HepG2 (cell line): ENCODE data around the gene CCDC33. TPM values are rescaled to one million over a fixed set of nuclear protein-coding genes. Genes with fewer than 3 reads are reported as not detected.

Source experiments
- ATAC-seq: fragments of 200-7000 bp; cut with Tn5 transposase; 3 replicates; pipeline ENCODE4 v1.9.1; 2020; ENCODE audit warnings: mild to moderate bottlenecking, moderate library complexity
- BruUV-seq: library from RNA; stranded (reverse); fragments of 400-500 nt; replicated peaks from 2 replicates; lab custom pipeline; 2021; lab: Mats Ljungman, UMichigan
- CTCF ChIA-PET: fragments of 300-600 bp; formaldehyde crosslinking; extraction: SDS; loops from one replicate; lab custom pipeline; 2021; ENCODE audit warnings: low total read pairs, inconsistent platforms, low intra/inter-chr PET ratio; lab: Yijun Ruan, JAX
- POLR2A ChIA-PET: fragments of 350-600 bp; sonication (Branson Sonifier 250); formaldehyde crosslinking; loops from one replicate; lab custom pipeline; 2020; ENCODE audit warnings: antibody characterized with exemption, inconsistent platforms; lab: Yijun Ruan, JAX
- DNase-seq: peaks from one replicate; pipeline ENCODE4 v3.0.0-alpha.2; 2015; ENCODE audit warnings: low spot score
- FAIRE-seq: peaks from 3 replicates; lab custom pipeline; 2011; peaks lifted over from hg19 to GRCh38; lab: Jason Lieb, UNC
- H2AFZ ChIP-seq: one replicate; pipeline ENCODE4 v1.6.1; 2011; ENCODE audit warnings: low read length, inconsistent platforms
- H3K27ac ChIP-seq: fragments of 300-600 bp; 3 replicates; pipeline ENCODE4 v1.8.0; 2011; ENCODE audit warnings: mixed run types, mild to moderate bottlenecking, mixed read lengths, low read length, inconsistent platforms; ENCODE audit not compliant: insufficient read depth; ENCODE audit errors: extremely low read length
- H3K27me3 ChIP-seq, 2 experiments: fragments of 200-600 bp in 1 of 2; 2 replicates in 1 of 2; 3 replicates in 1 of 2; pipeline versions ENCODE4 v1.6.0 to v1.8.0; 2011; ENCODE audit warnings: low read length in 2 of 2, mild to moderate bottlenecking in 2 of 2, moderate library complexity in 2 of 2, inconsistent platforms in 1 of 2; ENCODE audit not compliant: insufficient read depth in 2 of 2, control insufficient read depth in 1 of 2
- H3K36me3 ChIP-seq, 2 experiments: fragments of 200-600 bp in 1 of 2; replicated peaks in 1 of 2; 2 replicates in 1 of 2; 3 replicates in 1 of 2; pipeline versions ENCODE4 v1.5.1 to v1.8.0; 2011; ENCODE audit warnings: low read length in 2 of 2, inconsistent platforms in 1 of 2; ENCODE audit not compliant: insufficient read depth in 2 of 2, control insufficient read depth in 1 of 2
- H3K4me1 ChIP-seq: 2 replicates; pipeline ENCODE4 v1.5.1; 2012; ENCODE audit warnings: low read length, inconsistent platforms; ENCODE audit not compliant: insufficient read depth
- H3K4me2 ChIP-seq: 2 replicates; pipeline ENCODE4 v1.6.0; 2011; ENCODE audit warnings: low read depth, low read length, inconsistent platforms
- H3K4me3 ChIP-seq, 3 experiments: fragments of 200-600 bp in 1 of 3; sonication (generic), shearing (Covaris generic) in 1 of 3; replicated peaks in 1 of 3; 2 replicates each; pipeline ENCODE4 v1.5.1; 2011 to 2016; ENCODE audit warnings: low read length in 3 of 3, inconsistent platforms in 2 of 3, low read depth in 2 of 3, mild to moderate bottlenecking in 2 of 3, control low read depth in 1 of 3, mixed read lengths in 1 of 3; ENCODE audit not compliant: insufficient read depth in 1 of 3
- H3K79me2 ChIP-seq: one replicate; pipeline ENCODE4 v1.6.1; 2011; ENCODE audit warnings: low read length, inconsistent platforms; ENCODE audit not compliant: insufficient read depth
- H3K9ac ChIP-seq: 2 replicates; pipeline ENCODE4 v1.6.0; 2011; ENCODE audit warnings: mild to moderate bottlenecking, low read depth, low read length, inconsistent platforms; ENCODE audit not compliant: insufficient read depth
- H3K9me3 ChIP-seq: 2 replicates; pipeline ENCODE4 v1.5.1; 2012; ENCODE audit warnings: mild to moderate bottlenecking, low read length
- H4K20me1 ChIP-seq: 2 replicates; pipeline ENCODE4 v1.6.0; 2011; ENCODE audit warnings: inconsistent platforms, mild to moderate bottlenecking, low read length, moderate library complexity; ENCODE audit not compliant: insufficient read depth
- CEBPB ChIP-seq: IDR thresholded peaks from 2 replicates; pipeline ENCODE4 v1.6.1; 2011; ENCODE audit warnings: low read depth, low read length, improper control_type of control experiment, borderline replicate concordance
- CREM ChIP-seq, 2 experiments: sonication (generic) in 1 of 2; formaldehyde crosslinking in 1 of 2; IDR thresholded peaks; 2 replicates each; pipeline versions ENCODE4 v1.4.0 to v1.6.1; 2016 to 2020; ENCODE audit warnings: antibody characterized with exemption in 1 of 2, mild to moderate bottlenecking in 1 of 2, missing genetic modification reagents in 1 of 2
- GZF1 ChIP-seq: sonication (generic); formaldehyde crosslinking; IDR thresholded peaks from 2 replicates; pipeline ENCODE4 v1.5.1; 2020; ENCODE audit warnings: mild to moderate bottlenecking, missing genetic modification reagents
- MLLT10 ChIP-seq: sonication (generic); formaldehyde crosslinking; IDR thresholded peaks from 2 replicates; pipeline ENCODE4 v1.4.0; 2020; ENCODE audit warnings: missing genetic modification reagents
- WGBS: methylation state at CpG from one replicate; pipeline ENCODE4 v1.1.6; 2017; ENCODE audit warnings: low lambda C conversion rate; 5-methylcytosine and 5-hydroxymethylcytosine counted together
- in situ Hi-C: cut with HindIII; loops from 2 replicates; pipeline ENCODE4 v1.10.0; 2017; ENCODE audit warnings: low pct_unique_long_range_greater_than_20kb; ENCODE audit not compliant: extremely low pct_ligation_motif_present
- intact Hi-C: fragments of 100-400 bp; cut with micrococcal nuclease; formaldehyde crosslinking; loops from one replicate; pipeline ENCODE4 v1.10.0; 2022; ENCODE audit not compliant: unreplicated experiment
- polyA plus RNA-seq, 8 experiments: library from polyadenylated mRNA; depleted of rRNA in 3 of 8; stranded (reverse) in 7 of 8; unstranded in 1 of 8; fragments of >200 nt; fragmentation: Illumina TruSeq in 4 of 8; extraction: Trizol in 4 of 8; gene quantifications; 2 replicates each; pipeline versions ENCODE4 v1.2.1 to v1.2.3, GENCODE V29; 2011 to 2016; ENCODE audit warnings: low read depth in 4 of 8, missing spikeins in 1 of 8, mixed read lengths in 1 of 8; ENCODE audit not compliant: insufficient read depth in 1 of 8
- total RNA-seq, 5 experiments: library from RNA; depleted of rRNA; stranded (reverse); fragments of >200 nt; fragmentation: Illumina TruSeq; extraction: Trizol; gene quantifications; 2 replicates each; pipeline ENCODE4 v1.2.3, GENCODE V29; 2016; ENCODE audit warnings: low read depth in 1 of 5
- TF ChIP-seq, protein P1 (sequence below): IDR thresholded peaks from 2 replicates; pipeline ENCODE4 v1.6.1; 2012; ENCODE audit warnings: low read depth, low read length, improper control_type of control experiment
- TF ChIP-seq, protein P2 (sequence below), 2 experiments: fragments of 450-650 bp in 1 of 2; sonication (generic) in 1 of 2; formaldehyde crosslinking; IDR thresholded peaks; 2 replicates each; pipeline versions ENCODE4 v1.5.0 to v1.8.0; 2020 to 2022; ENCODE audit warnings: mild to moderate bottlenecking in 1 of 2, missing genetic modification reagents in 1 of 2

The CCDC33 gene
- total and polyA plus RNA-seq, 2 of the 13 experiments (the other 11 are each of a cell fraction or from before 2014, with no cell fraction given), result 0.30 TPM; not detected in 1

DNA sequence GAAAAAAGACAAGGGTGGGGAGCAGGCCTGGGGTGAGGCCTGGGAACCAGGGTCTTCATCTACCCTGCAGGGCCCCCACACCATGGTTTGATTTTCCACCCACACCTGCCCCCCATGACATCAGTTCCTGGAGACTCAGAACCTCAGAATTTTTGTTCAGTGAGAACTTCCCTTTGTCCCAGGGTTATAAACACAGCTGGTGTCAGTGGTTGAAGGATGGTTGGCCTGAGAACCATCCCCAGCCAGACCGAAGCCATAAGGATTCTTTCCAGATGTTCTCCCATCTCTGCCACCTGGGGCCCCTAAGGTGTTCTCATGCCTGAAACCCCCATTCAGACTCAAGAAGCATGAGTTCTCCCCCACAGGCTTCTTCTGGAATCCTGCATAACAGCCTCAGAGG, 16.6 kb downstream of the CCDC33 start (continued):
- no peak for TF ChIP-seq GZF1 (CRISPR knock-in tag)
- TF ChIP-seq, protein P1, sequence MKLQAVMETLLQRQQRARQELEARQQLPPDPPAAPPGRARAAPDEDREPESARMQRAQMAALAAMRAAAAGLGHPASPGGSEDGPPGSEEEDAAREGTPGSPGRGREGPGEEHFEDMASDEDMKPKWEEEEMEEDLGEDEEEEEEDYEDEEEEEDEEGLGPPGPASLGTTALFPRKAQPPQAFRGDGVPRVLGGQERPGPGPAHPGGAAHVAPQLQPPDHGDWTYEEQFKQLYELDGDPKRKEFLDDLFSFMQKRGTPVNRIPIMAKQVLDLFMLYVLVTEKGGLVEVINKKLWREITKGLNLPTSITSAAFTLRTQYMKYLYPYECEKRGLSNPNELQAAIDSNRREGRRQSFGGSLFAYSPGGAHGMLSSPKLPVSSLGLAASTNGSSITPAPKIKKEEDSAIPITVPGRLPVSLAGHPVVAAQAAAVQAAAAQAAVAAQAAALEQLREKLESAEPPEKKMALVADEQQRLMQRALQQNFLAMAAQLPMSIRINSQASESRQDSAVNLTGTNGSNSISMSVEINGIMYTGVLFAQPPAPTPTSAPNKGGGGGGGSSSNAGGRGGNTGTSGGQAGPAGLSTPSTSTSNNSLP, result no peak
- no peak for TF ChIP-seq MLLT10 (CRISPR knock-in tag)
- TF ChIP-seq CREM (IDR thresholded peaks at IDR 0.05), result no peak
- TF ChIP-seq CREM (CRISPR knock-in tag; IDR thresholded peaks at IDR 0.05), result no peak

DNA sequence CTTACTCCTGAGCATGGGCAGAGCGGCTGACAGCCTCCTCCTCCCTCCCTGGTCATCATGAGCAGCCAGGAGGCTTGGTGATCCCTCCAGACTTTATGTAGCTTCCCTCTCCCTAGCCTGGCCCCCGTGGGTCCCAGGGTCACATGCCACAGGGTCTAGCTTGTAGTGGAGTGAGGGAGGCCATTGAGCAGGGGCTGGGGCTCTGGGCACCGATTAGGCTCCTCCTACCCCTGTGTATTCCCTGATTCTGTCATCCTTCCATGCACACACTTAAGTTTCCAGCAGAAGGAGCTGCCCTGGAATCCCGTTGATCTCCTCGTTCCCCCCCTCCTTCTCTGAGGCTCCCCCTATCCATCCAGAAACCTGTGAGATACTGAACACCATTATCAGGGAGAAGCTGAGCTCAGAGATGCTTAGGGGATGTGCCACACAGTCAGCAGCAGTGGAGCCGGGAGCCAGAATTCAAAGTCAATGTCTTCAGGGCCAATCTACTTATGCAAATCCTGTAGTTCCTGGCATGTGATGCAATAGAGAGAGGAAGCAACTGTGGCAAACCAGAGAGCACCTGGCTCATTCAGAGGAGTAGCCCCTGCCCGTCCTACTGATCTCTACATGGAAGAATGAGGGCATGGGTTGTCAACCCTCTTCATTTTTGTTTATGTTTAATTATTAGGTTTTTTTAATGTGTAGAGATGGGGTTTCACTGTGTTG, 17.2 kb downstream of the CCDC33 start:
- Histone ChIP-seq H2AFZ (no peak overlapping the region), H3K9ac (no peak overlapping the region), H3K27me3 (peaks cover 4 to 44% of the 10 kb centered on the region in 2 experiments; a peak in 3 of 5 replicates), H3K9me3 (no peaks in the 10 kb centered on the region), H3K4me3 (no peak overlapping the region), H4K20me1 (no peaks in the 10 kb centered on the region)
- intact Hi-C loops, result no loop called here
- in situ Hi-C loops, result no loop called here
- FAIRE-seq (no peak), DNase-seq (no peak)
- CTCF ChIA-PET, result no interaction called here
- BruUV-seq, result no TSS peak
- TF ChIP-seq, protein P2, sequence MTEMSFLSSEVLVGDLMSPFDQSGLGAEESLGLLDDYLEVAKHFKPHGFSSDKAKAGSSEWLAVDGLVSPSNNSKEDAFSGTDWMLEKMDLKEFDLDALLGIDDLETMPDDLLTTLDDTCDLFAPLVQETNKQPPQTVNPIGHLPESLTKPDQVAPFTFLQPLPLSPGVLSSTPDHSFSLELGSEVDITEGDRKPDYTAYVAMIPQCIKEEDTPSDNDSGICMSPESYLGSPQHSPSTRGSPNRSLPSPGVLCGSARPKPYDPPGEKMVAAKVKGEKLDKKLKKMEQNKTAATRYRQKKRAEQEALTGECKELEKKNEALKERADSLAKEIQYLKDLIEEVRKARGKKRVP (CRISPR knock-in tag; IDR thresholded peaks at IDR 0.05), result no peak
- peak; percentile 16; the same call in 1 of the 2 replicates for TF ChIP-seq CEBPB
- TF ChIP-seq, all 625 proteins: peak for 1
- H3K4me2 ChIP-seq, result no peak overlapping the region
- H3K27ac ChIP-seq, result no peak overlapping the region
- H3K36me3 ChIP-seq, result no peaks in the 10 kb centered on the region
- POLR2A ChIA-PET, result no interaction called here
- no peaks in the 10 kb centered on the region for H3K4me1 ChIP-seq
- whole genome bisulfite sequencing, result 0% methylated on average over 3 of the region's 7 CpGs
- no peak for ATAC-seq
- no peaks in the 10 kb centered on the region for H3K79me2 ChIP-seq
